ENCODE data around the gene CENPH.

Gene CENPH

GRCh38 chr5:69184621-69185020 lies 4.8 kb upstream of the CENPH start:
- Histone ChIP-seq H3K36me3 (ENCODE audit: insufficient read depth, low read length) (no peaks in the 10 kb centered on the region), H3K9ac (ENCODE audit: insufficient read length) (no peak overlapping the region), H3K27ac (no peak overlapping the region), H3K9me3 (ENCODE audit: low read depth, low read length) (no peaks in the 10 kb centered on the region), H3K4me3 (no peak overlapping the region)
- TF ChIP-seq EZH2 (IDR thresholded peaks at IDR 0.05) = no peak
- no peak for TF ChIP-seq FOXP2 (optimal IDR thresholded peaks at IDR 0.05; ENCODE audit: control extremely low read depth, extremely low read length, insufficient read depth)
- no peak for TF ChIP-seq POLR2AphosphoS5 (IDR thresholded peaks at IDR 0.05; ENCODE audit: borderline replicate concordance, low read depth, low read length)
- DNase-seq (ENCODE audit: low read depth, low spot score) = no peak

DNA sequence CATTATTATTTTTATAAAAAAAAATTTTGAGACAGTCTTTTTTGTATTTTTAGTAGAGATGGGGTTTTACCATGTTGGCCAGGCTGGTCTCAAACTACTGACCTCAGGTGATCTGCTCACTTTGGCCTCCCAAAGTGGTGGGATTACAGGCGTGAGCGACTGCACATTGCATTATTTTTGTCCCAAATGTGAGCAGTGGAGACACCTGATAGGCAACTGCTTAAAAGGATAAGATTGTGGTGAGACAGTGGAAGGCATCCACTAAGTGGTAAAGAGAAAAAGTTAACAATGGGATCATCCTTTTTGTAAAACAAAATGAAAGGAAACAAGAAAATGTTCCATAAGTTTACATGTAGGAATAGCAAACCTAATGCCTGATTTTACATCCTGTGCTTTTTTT lies 2.0 kb upstream of the CENPH start:
- TF ChIP-seq FOXP2 (optimal IDR thresholded peaks at IDR 0.05; ENCODE audit: control extremely low read depth, extremely low read length, insufficient read depth) = no peak
- no peak for TF ChIP-seq POLR2AphosphoS5 (IDR thresholded peaks at IDR 0.05; ENCODE audit: borderline replicate concordance, low read depth, low read length)
- TF ChIP-seq EZH2 (IDR thresholded peaks at IDR 0.05) = no peak
- Histone ChIP-seq H3K9me3 (ENCODE audit: low read depth, low read length) (no peaks in the 10 kb centered on the region), H3K4me3 (no peak overlapping the region), H3K36me3 (ENCODE audit: insufficient read depth, low read length) (peaks cover 10% of the 10 kb centered on the region), H3K27ac (no peak overlapping the region), H3K9ac (ENCODE audit: insufficient read length) (no peak overlapping the region)
- DNase-seq (ENCODE audit: low read depth, low spot score) = no peak

DNA sequence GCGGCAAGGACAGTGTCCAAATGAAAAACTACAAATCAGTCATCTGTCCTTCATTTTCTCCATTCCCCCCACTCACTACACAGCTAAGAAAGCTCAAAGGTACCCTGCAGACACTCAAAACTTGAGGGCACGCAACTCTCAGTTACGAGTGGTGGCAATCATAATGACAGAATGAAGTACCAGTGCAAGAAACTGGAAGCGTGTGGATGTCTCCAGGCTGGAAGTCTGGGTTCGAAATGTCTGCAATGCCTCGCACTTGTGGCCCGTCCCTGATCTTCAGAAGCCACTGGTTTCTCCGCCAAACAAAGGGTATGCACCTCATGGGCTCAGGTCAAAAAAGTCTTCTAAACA lies 597 bp upstream of the CENPH start:
- Histone ChIP-seq H3K27ac (peak overlapping the region; percentile 91; the same call in 1 of the 2 replicates), H3K36me3 (ENCODE audit: insufficient read depth, low read length) (peaks cover 22% of the 10 kb centered on the region), H3K9me3 (ENCODE audit: low read depth, low read length) (no peaks in the 10 kb centered on the region), H3K9ac (ENCODE audit: insufficient read length) (peak overlapping the region; percentile 97), H3K4me3 (peak overlapping the region; percentile 95)
- no peak for TF ChIP-seq FOXP2 (optimal IDR thresholded peaks at IDR 0.05; ENCODE audit: control extremely low read depth, extremely low read length, insufficient read depth)
- no peak for TF ChIP-seq EZH2 (IDR thresholded peaks at IDR 0.05)
- no peak for DNase-seq (ENCODE audit: low read depth, low spot score)

DNA sequence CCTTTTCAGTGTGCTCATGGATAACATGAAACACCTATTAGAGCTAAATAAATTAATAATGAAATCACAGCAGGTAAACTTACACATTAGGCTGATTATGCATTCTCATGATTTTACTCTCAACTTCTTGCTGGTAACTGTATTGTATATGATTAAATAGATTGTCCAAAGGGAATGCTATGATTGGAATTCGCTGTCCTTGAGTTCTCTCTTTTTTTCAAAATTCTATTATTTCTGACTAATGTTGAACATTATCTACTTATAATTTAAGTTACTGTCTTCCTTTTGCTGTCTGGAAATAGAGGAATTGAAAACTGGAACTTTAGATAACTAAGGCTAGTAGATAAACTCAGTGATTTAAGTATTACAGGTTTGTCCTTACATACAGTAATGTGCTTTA lies 13.1 kb downstream of the CENPH start:
- Histone ChIP-seq H3K36me3 (ENCODE audit: insufficient read depth, low read length) (peaks cover 55% of the 10 kb centered on the region), H3K4me3 (no peak overlapping the region), H3K27ac (peak overlapping the region; percentile 42; the same call in 1 of the 2 replicates), H3K9ac (ENCODE audit: insufficient read length) (no peak overlapping the region), H3K9me3 (ENCODE audit: low read depth, low read length) (no peaks in the 10 kb centered on the region)
- DNase-seq (ENCODE audit: low read depth, low spot score) = no peak
- TF ChIP-seq FOXP2 (optimal IDR thresholded peaks at IDR 0.05; ENCODE audit: control extremely low read depth, extremely low read length, insufficient read depth) = no peak
- TF ChIP-seq POLR2AphosphoS5 (IDR thresholded peaks at IDR 0.05; ENCODE audit: borderline replicate concordance, low read depth, low read length) = no peak
- TF ChIP-seq EZH2 (IDR thresholded peaks at IDR 0.05) = no peak

DNA sequence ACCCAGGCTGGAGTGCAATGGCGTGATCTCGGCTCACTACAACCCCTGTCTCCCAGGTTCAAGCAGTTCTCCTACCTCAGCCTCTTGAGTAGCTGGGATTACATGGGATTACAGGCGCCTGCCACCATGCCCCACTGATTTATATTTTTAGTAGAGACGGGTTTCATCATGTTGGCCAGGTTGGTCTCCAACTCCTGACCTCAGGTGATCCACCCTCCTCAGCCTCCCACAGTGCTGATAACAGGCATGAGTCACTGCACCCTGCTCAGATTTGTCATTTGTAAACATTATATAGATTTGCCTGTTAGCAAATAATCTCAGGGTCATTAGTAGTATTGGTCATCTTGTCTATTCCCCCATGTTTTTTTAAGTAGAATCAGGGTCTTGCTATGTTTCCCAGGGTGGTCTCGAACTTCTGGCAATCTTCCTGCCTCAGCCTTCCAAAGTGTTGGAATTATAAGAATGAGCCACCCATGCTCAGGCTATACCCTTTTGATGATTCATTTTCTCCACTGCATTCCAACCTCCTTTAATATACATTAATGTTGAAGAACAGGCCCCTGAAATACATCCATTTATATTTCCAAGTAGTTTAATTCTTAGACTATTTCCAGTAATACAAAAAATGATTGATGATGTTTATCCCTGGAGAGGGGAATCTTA lies 17.3 kb downstream of the CENPH start:
- H3K9ac ChIP-seq (ENCODE audit: insufficient read length) = no peak overlapping the region
- no peak overlapping the region for H3K4me3 ChIP-seq
- no peak for DNase-seq (ENCODE audit: low read depth, low spot score)
- peaks cover 54% of the 10 kb centered on the region for H3K36me3 ChIP-seq (ENCODE audit: insufficient read depth, low read length)
- TF ChIP-seq FOXP2 (optimal IDR thresholded peaks at IDR 0.05; ENCODE audit: control extremely low read depth, extremely low read length, insufficient read depth) (no peak), POLR2AphosphoS5 (IDR thresholded peaks at IDR 0.05; ENCODE audit: borderline replicate concordance, low read depth, low read length) (no peak), EZH2 (IDR thresholded peaks at IDR 0.05) (no peak)
- H3K9me3 ChIP-seq (ENCODE audit: low read depth, low read length) = no peaks in the 10 kb centered on the region
- H3K27ac ChIP-seq = no peak overlapping the region

DNA sequence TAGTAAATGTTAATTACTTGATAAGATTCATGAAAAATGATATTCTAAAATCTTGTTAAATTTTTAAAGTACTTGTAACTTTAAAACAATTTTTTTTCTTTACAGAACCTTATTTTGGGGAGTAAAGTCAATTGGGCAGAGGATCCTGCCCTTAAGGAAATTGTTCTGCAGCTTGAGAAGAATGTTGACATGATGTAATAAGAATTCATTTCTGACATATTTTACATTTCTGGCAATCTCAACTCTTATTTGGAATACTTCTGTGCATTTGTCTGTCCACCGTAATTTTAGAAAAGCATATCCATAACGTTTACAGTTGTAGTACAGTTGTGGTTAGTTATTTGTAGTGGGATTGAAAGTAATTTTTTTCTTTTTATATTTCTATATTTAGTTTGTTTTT lies 20.2 kb downstream of the CENPH start:
- no peak overlapping the region for H3K4me3 ChIP-seq
- no peak for DNase-seq (ENCODE audit: low read depth, low spot score)
- TF ChIP-seq EZH2 (IDR thresholded peaks at IDR 0.05) (no peak), FOXP2 (optimal IDR thresholded peaks at IDR 0.05; ENCODE audit: control extremely low read depth, extremely low read length, insufficient read depth) (no peak), POLR2AphosphoS5 (IDR thresholded peaks at IDR 0.05; ENCODE audit: borderline replicate concordance, low read depth, low read length) (no peak)
- no peak overlapping the region for H3K9ac ChIP-seq (ENCODE audit: insufficient read length)
- H3K36me3 ChIP-seq (ENCODE audit: insufficient read depth, low read length) = peaks cover 43% of the 10 kb centered on the region
- 0 out of 2 replicates have a peak overlapping the region, but pooled peaks have one; percentile 46 for H3K27ac ChIP-seq
- no peaks in the 10 kb centered on the region for H3K9me3 ChIP-seq (ENCODE audit: low read depth, low read length)

- H3K9ac ChIP-seq (ENCODE audit: insufficient read length) = no peak overlapping the region
- no peaks in the 10 kb centered on the region for H3K9me3 ChIP-seq (ENCODE audit: low read depth, low read length)
- no peak overlapping the region for H3K4me3 ChIP-seq
- no peak for DNase-seq (ENCODE audit: low read depth, low spot score)
- TF ChIP-seq FOXP2 (optimal IDR thresholded peaks at IDR 0.05; ENCODE audit: control extremely low read depth, extremely low read length, insufficient read depth) (no peak), EZH2 (IDR thresholded peaks at IDR 0.05) (no peak), POLR2AphosphoS5 (IDR thresholded peaks at IDR 0.05; ENCODE audit: borderline replicate concordance, low read depth, low read length) (no peak)
- H3K36me3 ChIP-seq (ENCODE audit: insufficient read depth, low read length) = peaks cover 47% of the 10 kb centered on the region
- H3K27ac ChIP-seq = no peak overlapping the region
These were observed 21.8 kb downstream of the CENPH start for GRCh38 chr5:69211200-69211599.

GRCh38 chr5:69212022-69212421 lies 22.6 kb downstream of the CENPH start:
- Histone ChIP-seq H3K36me3 (ENCODE audit: insufficient read depth, low read length) (peaks cover 40% of the 10 kb centered on the region), H3K9ac (ENCODE audit: insufficient read length) (no peak overlapping the region), H3K27ac (no peak overlapping the region), H3K4me3 (no peak overlapping the region), H3K9me3 (ENCODE audit: low read depth, low read length) (no peaks in the 10 kb centered on the region)
- no peak for DNase-seq (ENCODE audit: low read depth, low spot score)
- TF ChIP-seq POLR2AphosphoS5 (IDR thresholded peaks at IDR 0.05; ENCODE audit: borderline replicate concordance, low read depth, low read length) (no peak), EZH2 (IDR thresholded peaks at IDR 0.05) (no peak), FOXP2 (optimal IDR thresholded peaks at IDR 0.05; ENCODE audit: control extremely low read depth, extremely low read length, insufficient read depth) (no peak)

All from SK-N-MC (cell line).